B cell (primary cell): Measurements from ENCODE around the gene NPEPPS.

ENCODE experiments used
- CTCF ChIP-seq: fragments of 200-600 bp; IDR thresholded peaks from one replicate; pipeline ENCODE4 v1.8.0; 2022; ENCODE audit warnings: antibody characterized with exemption, mild to moderate bottlenecking
- EZH2 ChIP-seq: IDR thresholded peaks from 2 replicates; pipeline ENCODE4 v1.6.1; 2012; ENCODE audit warnings: borderline replicate concordance, low read depth, mild to moderate bottlenecking, moderate library complexity, low read length; ENCODE audit not compliant: insufficient read depth, poor library complexity, severe bottlenecking

- TF ChIP-seq CTCF (no peak), EZH2 (no peak)
These were observed 139.2 kb downstream of the NPEPPS start for GRCh38 chr17:47670064-47670463.
